IMR-90 (cell line): Measurements from ENCODE around the gene ZNF248. TPM values are rescaled to one million over a fixed set of nuclear protein-coding genes. Genes with fewer than 3 reads are reported as not detected.

Experiments used
- ATAC-seq: fragments of 200-7000 bp; cut with Tn5 transposase; 2 replicates; pipeline ENCODE4 v1.9.1; 2020; ENCODE audit warnings: low read depth, mild to moderate bottlenecking, moderate library complexity
- BruUV-seq: library from RNA; stranded (reverse); fragments of 400-500 nt; replicated peaks from 2 replicates; lab custom pipeline; 2021; lab: Mats Ljungman, UMichigan
- CTCF ChIA-PET: fragments of 300-600 bp; formaldehyde crosslinking; extraction: SDS; loops from one replicate; lab custom pipeline; 2021; ENCODE audit warnings: antibody characterized with exemption; lab: Yijun Ruan, JAX
- POLR2A ChIA-PET: fragments of 300-600 bp; sonication (Branson Sonifier 250); formaldehyde crosslinking; loops from one replicate; lab custom pipeline; 2022; ENCODE audit warnings: antibody characterized with exemption; ENCODE audit not compliant: unreplicated experiment; lab: Charles Lee
- DNase-seq: peaks from one replicate; pipeline ENCODE4 v3.0.0; 2013
- H2AFZ ChIP-seq: replicated peaks from 2 replicates; pipeline ENCODE3; 2013; ENCODE audit warnings: low read length, mild to moderate bottlenecking; ENCODE audit not compliant: poor library complexity
- H2AK5ac ChIP-seq: 2 replicates; pipeline ENCODE4 v1.6.1; 2013; ENCODE audit warnings: low read depth, low read length, inconsistent platforms
- H2AK9ac ChIP-seq: replicated peaks from 2 replicates; pipeline ENCODE3; 2013; ENCODE audit warnings: mild to moderate bottlenecking, low read depth, low read length, moderate library complexity; ENCODE audit not compliant: poor library complexity
- H2BK120ac ChIP-seq: 2 replicates; pipeline ENCODE4 v1.6.1; 2013; ENCODE audit warnings: low read depth, low read length, inconsistent platforms
- H2BK15ac ChIP-seq: 3 replicates; pipeline ENCODE4 v1.6.1; 2013; ENCODE audit warnings: low read depth, low read length, inconsistent platforms
- H2BK20ac ChIP-seq: 2 replicates; pipeline ENCODE4 v1.6.1; 2013; ENCODE audit warnings: low read depth, mild to moderate bottlenecking, inconsistent platforms, low read length, moderate library complexity
- H2BK5ac ChIP-seq: 2 replicates; pipeline ENCODE4 v1.6.1; 2013; ENCODE audit warnings: mild to moderate bottlenecking, low read depth, low read length, inconsistent platforms; ENCODE audit not compliant: poor library complexity, severe bottlenecking
- H3K14ac ChIP-seq: replicated peaks from 2 replicates; pipeline ENCODE4 v1.6.1; 2013; ENCODE audit warnings: low read depth, low read length, inconsistent platforms
- H3K18ac ChIP-seq: 2 replicates; pipeline ENCODE4 v1.6.1; 2013; ENCODE audit warnings: low read depth, low read length, control low read depth
- H3K23ac ChIP-seq: 2 replicates; pipeline ENCODE4 v1.6.1; 2013; ENCODE audit warnings: low read depth, low read length, inconsistent platforms
- H3K27ac ChIP-seq: 2 replicates; pipeline ENCODE4 v1.5.1; 2013; ENCODE audit warnings: mild to moderate bottlenecking, control low read depth, low read length; ENCODE audit not compliant: insufficient read depth
- H3K27me3 ChIP-seq: 2 replicates; pipeline ENCODE4 v1.6.1; 2013; ENCODE audit warnings: low read length; ENCODE audit not compliant: control insufficient read depth, insufficient read depth
- H3K36me3 ChIP-seq: 2 replicates; pipeline ENCODE4 v1.6.1; 2013; ENCODE audit warnings: low read length, mixed read lengths; ENCODE audit not compliant: control insufficient read depth, insufficient read depth
- H3K4ac ChIP-seq: 2 replicates; pipeline ENCODE4 v1.6.1; 2013; ENCODE audit warnings: low read depth, low read length, inconsistent platforms
- H3K4me1 ChIP-seq: 2 replicates; pipeline ENCODE4 v1.6.1; 2013; ENCODE audit warnings: low read length, mixed read lengths; ENCODE audit not compliant: control insufficient read depth, insufficient read depth
- H3K4me2 ChIP-seq: 2 replicates; pipeline ENCODE4 v1.6.1; 2013; ENCODE audit warnings: low read depth, mild to moderate bottlenecking, control low read depth, low read length, moderate library complexity
- H3K4me3 ChIP-seq: 2 replicates; pipeline ENCODE4 v1.5.1; 2013; ENCODE audit warnings: low read depth, mild to moderate bottlenecking, control low read depth, low read length, moderate library complexity; ENCODE audit not compliant: insufficient read depth
- H3K56ac ChIP-seq: 2 replicates; pipeline ENCODE4 v1.6.1; 2013; ENCODE audit warnings: low read length, inconsistent platforms; ENCODE audit not compliant: insufficient read depth; ENCODE audit errors: extremely low read depth
- H3K79me1 ChIP-seq, 2 experiments: 2 replicates each; pipeline ENCODE4 v1.6.1; 2013; ENCODE audit warnings: low read length in 2 of 2, inconsistent platforms in 1 of 2, low read depth in 1 of 2
- H3K9ac ChIP-seq: 2 replicates; pipeline ENCODE4 v1.6.1; 2013; ENCODE audit warnings: low read depth, low read length, control low read depth
- H3K9me1 ChIP-seq: 2 replicates; pipeline ENCODE4 v1.6.1; 2013; ENCODE audit warnings: low read length, inconsistent platforms; ENCODE audit not compliant: insufficient read depth
- H3K9me3 ChIP-seq: 2 replicates; pipeline ENCODE4 v1.6.1; 2013; ENCODE audit warnings: low read length; ENCODE audit not compliant: control insufficient read depth, insufficient read depth
- H4K20me1 ChIP-seq: 2 replicates; pipeline ENCODE4 v1.6.1; 2013; ENCODE audit warnings: low read length, inconsistent platforms; ENCODE audit not compliant: insufficient read depth
- H4K5ac ChIP-seq: 2 replicates; pipeline ENCODE4 v1.6.1; 2013; ENCODE audit warnings: mild to moderate bottlenecking, low read depth, low read length, control low read depth
- H4K8ac ChIP-seq, 2 experiments: 2 replicates each; pipeline ENCODE4 v1.6.1; 2013; ENCODE audit warnings: low read depth in 2 of 2, low read length in 2 of 2, control low read depth in 1 of 2, inconsistent platforms in 1 of 2
- H4K91ac ChIP-seq: 2 replicates; pipeline ENCODE4 v1.6.1; 2013; ENCODE audit warnings: low read depth, low read length, inconsistent platforms; ENCODE audit not compliant: insufficient read depth
- MAFK ChIP-seq: IDR thresholded peaks from 2 replicates; pipeline ENCODE4 v1.6.1; 2012; ENCODE audit warnings: low read depth, low read length, improper control_type of control experiment
- NFE2L2 ChIP-seq: fragments of 150-350 bp; IDR thresholded peaks from 2 replicates; pipeline ENCODE4 v1.6.1; 2016; ENCODE audit warnings: low read depth, mild to moderate bottlenecking, low read length
- RFX5 ChIP-seq: IDR thresholded peaks from 2 replicates; pipeline ENCODE4 v1.8.0; 2012; ENCODE audit warnings: low read depth, mild to moderate bottlenecking, low read length, moderate library complexity
- WGBS, 2 experiments: methylation state at CpG; one replicate each; pipeline versions ENCODE4 v1.1.5 to v1.1.7; 2013; ENCODE audit warnings: missing lambda C conversion rate in 2 of 2; ENCODE audit not compliant: insufficient read length in 1 of 2; ENCODE audit errors: extremely low coverage in 2 of 2; 5-methylcytosine and 5-hydroxymethylcytosine counted together
- dilution Hi-C: fragments of 300-500 bp; cut with HindIII; formaldehyde crosslinking; loops from one replicate; pipeline ENCODE4 v1.14.3; 2018; ENCODE audit warnings: low sequenced_read_pairs; ENCODE audit not compliant: unreplicated experiment
- in situ Hi-C: fragments of 300-500 bp; cut with MboI; formaldehyde crosslinking; loops from 3 replicates; pipeline ENCODE4 v1.14.3; 2019; ENCODE audit warnings: low sequenced_read_pairs, inconsistent platforms, mixed read lengths
- intact Hi-C: fragments of 100-400 bp; cut with micrococcal nuclease; formaldehyde crosslinking; loops from 2 replicates; pipeline ENCODE4 v1.10.0; 2022
- polyA plus RNA-seq, 3 experiments: library from polyadenylated mRNA; depleted of rRNA; stranded (reverse); fragments of >200 nt; gene quantifications; 2 replicates each; pipeline ENCODE4 v1.2.3, GENCODE V29; 2012; ENCODE audit warnings: low replicate concordance in 1 of 3
- total RNA-seq: library from RNA; depleted of rRNA; stranded (reverse); fragments of >200 nt; gene quantifications from 2 replicates; pipeline ENCODE4 v1.2.3, GENCODE V29; 2012

Gene ZNF248
- total and polyA plus RNA-seq, 2 of the 4 experiments (the other 2 are of a cell fraction) = 5.1 to 5.7 TPM

- Histone ChIP-seq H3K79me1 (peaks cover 3 to 9% of the 10 kb centered on the region in 2 experiments; a peak in 2 of 4 replicates), H2BK15ac (no peak overlapping the region), H3K27ac (no peak overlapping the region), H3K56ac (no peak overlapping the region), H3K4me3 (no peak overlapping the region), H4K5ac (no peak overlapping the region), H3K4me2 (no peak overlapping the region), H4K8ac (no peak overlapping the region), H2BK20ac (no peak overlapping the region), H3K23ac (no peak overlapping the region), H3K27me3 (no peaks in the 10 kb centered on the region), H3K14ac (no peak overlapping the region), H2AK5ac (no peak overlapping the region), H2AFZ (no peak overlapping the region), H3K9me3 (no peaks in the 10 kb centered on the region; the same call in 1 of the 2 replicates), H2BK120ac (no peak overlapping the region), H4K20me1 (no peaks in the 10 kb centered on the region), H4K91ac (no peak overlapping the region), H3K4me1 (no peaks in the 10 kb centered on the region), H2BK5ac (no peak overlapping the region), H3K18ac (no peak overlapping the region), H2AK9ac (no peak overlapping the region), H3K9ac (no peak overlapping the region), H3K9me1 (no peaks in the 10 kb centered on the region), H3K4ac (no peak overlapping the region), H3K36me3 (peaks cover 9% of the 10 kb centered on the region)
- ATAC-seq = no peak
- intact Hi-C loops (no loop called here), in situ Hi-C loops (no loop called here), dilution Hi-C loops (no loop called here)
- ChIA-PET POLR2A (interaction anchor here (0.5 kb wide), 1 partner anchor 112 kb away, joined by 10 read pairs; no protein-coding TSS in a partner anchor), CTCF (no interaction called here)
- WGBS, 2 experiments = 83% methylated on average over 1 of the region's 2 CpGs; no CpG with 5 or more reads in 1 of the 2 experiments
- BruUV-seq = no TSS peak
- TF ChIP-seq NFE2L2 = peak; percentile 94
- TF ChIP-seq RFX5 = no peak
- TF ChIP-seq MAFK = peak; percentile 50; the same call in 1 of the 2 replicates
- no peak for DNase-seq
Observed at GRCh38 chr10:37839243-37839642, 18.2 kb downstream of the ZNF248 start.
